K562 (cell line): ENCODE data around the gene MXI1.

Experiments used
- ATF2 ChIP-seq: sonication (generic); formaldehyde crosslinking; IDR thresholded peaks from 2 replicates; pipeline ENCODE4 v1.8.1; 2022; ENCODE audit warnings: missing genetic modification reagents
- PBX2 ChIP-seq, 2 experiments: IDR thresholded peaks in 1 of 2; conservative IDR thresholded peaks in 1 of 2; 2 replicates each; pipeline ENCODE4 v1.6.1; 2016; ENCODE audit warnings: low read depth in 2 of 2, mild to moderate bottlenecking in 1 of 2, missing compliant biosample characterization in 1 of 2, missing genetic modification characterization in 1 of 2, moderate library complexity in 1 of 2
- RBM22 ChIP-seq: fragments of 200-400 bp; formaldehyde crosslinking; IDR thresholded peaks from 2 replicates; pipeline ENCODE4 v1.6.1; 2018; ENCODE audit warnings: low read length, low read depth; ENCODE audit not compliant: poor library complexity, severe bottlenecking
- TF ChIP-seq, protein P1 (sequence below): fragments of 450-650 bp; formaldehyde crosslinking; IDR thresholded peaks from 2 replicates; pipeline ENCODE4 v1.4.0; 2022; ENCODE audit warnings: mild to moderate bottlenecking, moderate library complexity
- TF ChIP-seq, protein P2 (sequence below): sonication (generic); formaldehyde crosslinking; IDR thresholded peaks from 2 replicates; pipeline ENCODE4 v1.9.0; 2022; ENCODE audit warnings: mild to moderate bottlenecking, missing genetic modification reagents
- TF ChIP-seq, protein P3 (sequence below): fragments of 250-450 bp; sonication (Bioruptor Pico); IDR thresholded peaks from 2 replicates; pipeline ENCODE4 v1.8.0; 2021; ENCODE audit warnings: moderate library complexity, mild to moderate bottlenecking, inconsistent platforms

- TF ChIP-seq, protein P1, sequence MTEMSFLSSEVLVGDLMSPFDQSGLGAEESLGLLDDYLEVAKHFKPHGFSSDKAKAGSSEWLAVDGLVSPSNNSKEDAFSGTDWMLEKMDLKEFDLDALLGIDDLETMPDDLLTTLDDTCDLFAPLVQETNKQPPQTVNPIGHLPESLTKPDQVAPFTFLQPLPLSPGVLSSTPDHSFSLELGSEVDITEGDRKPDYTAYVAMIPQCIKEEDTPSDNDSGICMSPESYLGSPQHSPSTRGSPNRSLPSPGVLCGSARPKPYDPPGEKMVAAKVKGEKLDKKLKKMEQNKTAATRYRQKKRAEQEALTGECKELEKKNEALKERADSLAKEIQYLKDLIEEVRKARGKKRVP (CRISPR knock-in tag) = no peak
- no peak for TF ChIP-seq RBM22
- TF ChIP-seq, protein P2, sequence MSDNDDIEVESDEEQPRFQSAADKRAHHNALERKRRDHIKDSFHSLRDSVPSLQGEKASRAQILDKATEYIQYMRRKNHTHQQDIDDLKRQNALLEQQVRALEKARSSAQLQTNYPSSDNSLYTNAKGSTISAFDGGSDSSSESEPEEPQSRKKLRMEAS (CRISPR knock-in tag) = no peak
- TF ChIP-seq, protein P3, sequence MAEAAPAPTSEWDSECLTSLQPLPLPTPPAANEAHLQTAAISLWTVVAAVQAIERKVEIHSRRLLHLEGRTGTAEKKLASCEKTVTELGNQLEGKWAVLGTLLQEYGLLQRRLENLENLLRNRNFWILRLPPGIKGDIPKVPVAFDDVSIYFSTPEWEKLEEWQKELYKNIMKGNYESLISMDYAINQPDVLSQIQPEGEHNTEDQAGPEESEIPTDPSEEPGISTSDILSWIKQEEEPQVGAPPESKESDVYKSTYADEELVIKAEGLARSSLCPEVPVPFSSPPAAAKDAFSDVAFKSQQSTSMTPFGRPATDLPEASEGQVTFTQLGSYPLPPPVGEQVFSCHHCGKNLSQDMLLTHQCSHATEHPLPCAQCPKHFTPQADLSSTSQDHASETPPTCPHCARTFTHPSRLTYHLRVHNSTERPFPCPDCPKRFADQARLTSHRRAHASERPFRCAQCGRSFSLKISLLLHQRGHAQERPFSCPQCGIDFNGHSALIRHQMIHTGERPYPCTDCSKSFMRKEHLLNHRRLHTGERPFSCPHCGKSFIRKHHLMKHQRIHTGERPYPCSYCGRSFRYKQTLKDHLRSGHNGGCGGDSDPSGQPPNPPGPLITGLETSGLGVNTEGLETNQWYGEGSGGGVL (CRISPR knock-in tag) = no peak
- no peak for TF ChIP-seq PBX2 (CRISPR knock-in tag; IDR thresholded peaks at IDR 0.05; ENCODE audit: low read depth)
- TF ChIP-seq PBX2 (tag; conservative IDR thresholded peaks at IDR 0.05; ENCODE audit: low read depth) = no peak
- TF ChIP-seq ATF2 = no peak
These were observed 103.3 kb downstream of the MXI1 start for GRCh38 chr10:110310741-110311140.
